Raji (cell line): ENCODE measurements around the gene PAPPA.

Source experiments
- POLR2A ChIP-seq: IDR thresholded peaks from 2 replicates; pipeline ENCODE4 v1.6.1; 2011; ENCODE audit warnings: low read depth, low read length, control low read depth; ENCODE audit not compliant: insufficient read depth

PAPPA gene

DNA sequence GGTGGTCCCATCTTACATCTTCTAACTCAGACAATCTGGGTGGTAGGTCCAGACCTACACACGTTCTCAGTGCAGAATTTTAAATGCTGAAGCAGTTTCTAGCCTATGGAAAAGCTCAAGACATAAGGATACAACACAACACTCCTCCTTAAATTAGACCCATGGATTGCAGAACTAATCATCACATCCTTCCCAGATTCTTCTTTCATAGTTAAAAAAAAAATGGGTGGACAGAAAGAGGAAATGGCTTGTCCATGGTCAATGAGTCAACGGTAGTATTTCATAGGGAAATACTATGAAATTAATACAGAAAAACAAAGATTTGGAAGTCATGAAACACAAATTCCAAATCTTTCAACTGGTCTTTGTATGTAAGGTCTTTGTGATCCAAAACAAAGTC is 106.9 kb downstream of the PAPPA start:
- TF ChIP-seq POLR2A, result no peak

DNA sequence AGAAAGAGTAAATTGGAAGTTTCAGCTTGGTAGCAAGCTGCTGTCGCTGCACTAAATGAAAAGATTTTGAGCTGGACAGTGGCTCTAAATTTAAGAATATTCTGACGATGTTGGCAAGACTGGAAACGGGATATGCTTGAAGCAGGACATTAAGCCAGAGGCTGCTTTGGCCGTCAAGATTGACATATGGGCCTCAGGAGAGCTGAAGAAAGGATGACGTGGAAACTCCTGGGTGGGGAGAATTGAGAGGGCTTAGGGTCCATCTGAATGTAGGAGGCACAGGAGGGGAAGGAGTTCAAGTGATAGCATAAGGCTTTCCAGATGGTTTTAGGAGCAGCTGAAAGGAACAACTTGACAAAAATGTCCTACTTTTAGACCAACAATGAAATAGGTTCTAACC is 108.9 kb downstream of the PAPPA start:
- no peak for TF ChIP-seq POLR2A

DNA sequence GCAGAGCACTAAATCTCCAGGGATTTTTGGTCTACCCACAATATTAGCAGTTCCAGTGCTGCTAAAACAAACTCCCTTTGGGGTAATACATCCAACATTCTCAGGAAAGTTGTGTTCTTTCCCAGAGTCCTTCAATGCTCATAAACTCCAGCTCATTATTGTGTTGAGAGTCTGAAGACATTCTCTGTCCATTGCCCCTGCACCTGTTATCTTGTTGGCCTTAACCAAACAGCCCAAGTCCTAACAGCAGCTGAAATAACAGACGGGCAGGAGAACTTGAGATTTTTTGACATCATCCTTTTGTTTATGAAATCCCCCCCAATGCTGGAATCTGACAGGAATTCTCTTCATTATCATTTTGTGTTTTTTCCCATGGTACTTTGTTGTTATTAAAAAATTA is 110.8 kb downstream of the PAPPA start:
- TF ChIP-seq POLR2A, result no peak

DNA sequence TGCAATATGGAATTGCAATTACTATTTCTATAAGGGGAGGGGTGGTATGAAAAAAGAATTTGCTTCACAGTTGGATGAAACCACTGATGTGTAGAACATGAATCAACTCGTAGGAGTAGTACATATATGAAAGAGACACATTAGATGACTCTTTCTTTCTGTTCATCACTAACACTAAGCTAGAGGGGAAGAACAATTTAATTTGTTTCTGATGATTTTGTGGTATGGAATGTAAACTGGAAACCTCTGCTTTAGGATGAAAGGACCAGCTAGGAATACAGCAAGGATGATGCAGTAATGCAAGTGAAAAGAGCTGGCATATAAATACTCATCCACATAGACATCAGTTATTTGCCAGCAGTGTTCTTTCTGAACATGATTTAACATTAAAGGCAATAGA is 113.4 kb downstream of the PAPPA start:
- no peak for TF ChIP-seq POLR2A

DNA sequence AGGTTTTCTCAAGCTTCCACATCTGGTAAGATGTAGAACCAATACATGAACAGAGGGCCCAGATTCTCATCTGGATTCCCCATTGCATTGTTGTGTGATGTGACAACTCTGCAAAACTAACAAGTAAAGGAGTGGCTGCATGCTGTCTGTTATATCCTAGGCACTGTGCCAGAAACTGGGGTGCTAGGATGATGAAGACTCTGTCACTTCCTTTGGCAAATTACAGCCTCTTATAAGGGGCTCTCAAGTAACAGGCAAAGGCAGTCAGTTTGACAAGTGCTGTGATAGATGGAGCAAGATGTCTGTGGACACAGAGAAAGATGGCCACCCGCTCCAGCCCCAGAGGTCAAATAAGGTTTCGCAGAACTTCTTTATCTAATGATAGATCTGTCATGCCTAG is 115.7 kb downstream of the PAPPA start:
- no peak for TF ChIP-seq POLR2A

DNA sequence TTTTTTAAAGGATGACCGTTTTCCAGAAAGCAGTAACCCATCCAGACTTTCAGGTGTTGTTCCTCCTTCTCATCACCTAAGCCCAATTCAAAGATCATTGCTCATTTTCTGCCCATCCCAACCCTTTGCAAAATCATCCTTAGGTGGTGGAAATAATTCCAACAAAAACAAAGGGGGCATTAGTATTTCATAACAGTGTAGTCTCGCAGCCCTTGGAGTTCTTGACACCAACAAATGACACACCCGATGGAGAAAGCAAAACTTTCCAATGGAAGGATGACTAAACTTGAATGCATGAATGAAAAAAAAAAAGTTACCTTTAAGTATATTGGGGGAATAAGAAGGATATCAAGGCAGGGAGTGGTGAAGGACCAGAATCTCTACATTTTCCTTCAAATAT is 117.0 kb downstream of the PAPPA start:
- no peak for TF ChIP-seq POLR2A

DNA sequence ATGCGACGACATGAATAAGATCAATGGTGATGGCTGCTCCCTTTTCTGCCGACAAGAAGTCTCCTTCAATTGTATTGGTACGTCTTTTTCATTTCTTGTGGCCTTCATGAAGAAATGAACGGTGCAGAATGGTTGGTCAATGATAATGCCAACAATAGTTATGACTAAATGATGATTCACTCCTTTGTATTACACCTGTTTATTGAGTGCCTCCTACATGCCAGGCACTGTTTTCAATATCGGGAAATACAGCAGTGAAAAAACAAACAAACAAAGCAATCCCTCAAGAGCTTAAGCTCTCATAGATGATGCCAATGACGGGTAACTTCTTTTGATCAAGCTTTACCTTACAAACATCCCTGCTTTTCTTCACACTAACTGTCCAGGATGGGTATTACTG is 117.7 kb downstream of the PAPPA start:
- TF ChIP-seq POLR2A, result no peak

DNA sequence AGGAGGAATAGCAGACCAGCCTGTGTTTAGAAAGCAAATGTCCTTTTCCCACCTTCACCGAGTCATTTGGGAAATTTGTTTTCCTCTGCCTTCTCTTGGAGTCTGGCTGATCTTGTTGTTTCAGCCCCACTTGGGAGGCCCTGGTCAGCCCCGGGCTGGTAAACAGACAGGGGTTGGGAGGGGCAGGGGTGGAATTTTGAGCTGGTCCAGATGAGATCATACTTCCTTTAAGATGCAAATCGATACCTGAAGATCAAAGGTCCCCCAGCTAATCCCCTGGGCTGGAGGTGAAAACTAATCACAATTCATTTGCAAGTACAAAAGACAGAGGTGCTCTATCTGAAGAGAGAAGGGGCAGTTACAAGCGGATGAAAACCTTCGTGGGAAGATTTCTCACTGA is 118.4 kb downstream of the PAPPA start:
- no peak for TF ChIP-seq POLR2A

DNA sequence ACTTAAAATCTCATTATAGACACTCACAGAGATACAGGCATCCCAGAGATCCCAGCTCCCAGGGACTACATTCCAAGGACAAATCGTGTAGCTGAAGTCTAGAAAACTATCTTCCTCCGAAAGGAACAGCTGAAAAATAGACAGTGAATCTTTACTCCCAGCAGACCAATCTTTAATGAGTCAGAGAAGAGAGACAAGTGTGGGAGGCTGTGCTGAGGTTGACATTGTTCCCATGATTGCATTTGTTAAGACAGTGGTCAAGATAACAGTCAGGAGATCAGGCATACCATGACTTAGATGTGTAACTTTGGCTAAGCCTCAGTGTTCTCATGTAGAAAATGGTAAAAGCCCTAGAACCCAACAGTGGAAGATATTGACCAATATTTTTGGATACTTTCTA is 120.7 kb downstream of the PAPPA start:
- no peak for TF ChIP-seq POLR2A

DNA sequence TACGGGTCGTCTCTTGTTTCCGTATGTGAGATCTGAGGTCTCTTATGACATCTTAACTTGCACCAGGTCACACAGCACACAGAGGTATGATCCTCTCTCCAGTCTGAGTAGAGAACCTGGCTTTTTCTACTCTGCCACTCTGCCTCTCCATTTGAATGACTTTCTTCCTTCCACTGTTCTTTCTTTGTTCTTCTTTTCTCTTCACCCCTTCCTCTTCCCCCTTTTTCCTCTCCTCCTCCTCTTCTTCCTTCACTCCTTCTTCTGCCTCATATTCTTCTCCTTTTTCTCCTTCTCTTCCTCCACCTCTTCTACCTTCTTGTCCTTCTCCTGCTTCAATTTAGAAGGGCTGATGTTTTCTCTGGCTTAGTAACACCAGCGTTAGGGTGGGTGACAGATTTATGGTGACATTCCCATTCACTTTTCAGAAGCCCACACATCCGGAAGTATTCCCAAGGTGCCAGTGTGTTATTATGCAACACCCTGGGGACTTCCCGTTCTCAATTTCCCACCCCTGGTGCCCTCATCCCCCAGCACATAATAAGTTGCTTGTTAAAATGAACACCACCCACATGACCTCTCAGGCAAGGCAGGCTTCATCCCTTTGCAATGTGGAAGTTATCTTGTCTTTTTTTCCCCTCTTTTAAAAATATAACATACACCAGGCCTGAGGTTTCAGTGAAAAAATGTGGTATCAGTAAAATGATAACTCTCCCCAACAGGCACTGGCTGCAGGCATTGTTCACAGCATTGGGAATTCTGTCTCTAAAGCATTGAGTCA is 122.0 kb downstream of the PAPPA start:
- no peak for TF ChIP-seq POLR2A

DNA sequence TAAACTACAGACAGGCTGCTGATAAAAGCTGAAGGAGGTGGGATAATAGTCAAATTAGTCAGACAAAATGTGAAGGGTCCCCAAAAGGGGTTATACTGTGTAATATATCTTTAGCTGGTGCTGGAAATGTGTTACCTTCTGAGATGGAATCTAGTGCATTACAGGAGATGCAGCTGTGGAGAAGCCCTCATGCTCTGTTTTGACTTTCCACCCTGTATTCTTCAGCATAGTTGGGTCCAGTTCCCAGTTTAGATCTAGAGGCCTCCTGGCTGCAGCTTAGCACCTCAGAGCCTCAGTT is 122.6 kb downstream of the PAPPA start:
- no peak for TF ChIP-seq POLR2A

DNA sequence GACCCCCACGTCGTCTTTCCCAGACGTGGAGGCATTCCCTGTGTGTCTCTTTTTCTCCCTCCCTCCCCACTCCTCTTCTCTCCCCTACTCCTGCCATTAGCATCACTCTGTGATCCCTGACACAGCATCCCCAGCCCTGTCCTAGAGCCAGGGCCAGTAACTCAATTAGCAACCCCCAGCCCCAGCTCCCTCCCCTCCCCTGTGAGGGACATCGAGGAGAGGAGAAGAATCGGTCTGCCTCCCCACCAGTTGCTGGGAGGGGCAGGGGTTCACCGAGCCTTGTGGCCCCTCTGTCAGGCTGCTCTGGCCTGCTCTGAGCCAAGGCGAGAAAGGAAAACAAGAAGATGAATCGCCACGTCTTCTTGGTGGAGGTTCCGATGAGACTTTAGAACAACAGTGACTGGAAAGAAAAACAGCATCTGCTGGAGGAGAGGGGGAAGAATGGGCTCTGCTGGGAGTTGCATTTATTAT is 123.1 kb downstream of the PAPPA start:
- TF ChIP-seq POLR2A, result no peak

DNA sequence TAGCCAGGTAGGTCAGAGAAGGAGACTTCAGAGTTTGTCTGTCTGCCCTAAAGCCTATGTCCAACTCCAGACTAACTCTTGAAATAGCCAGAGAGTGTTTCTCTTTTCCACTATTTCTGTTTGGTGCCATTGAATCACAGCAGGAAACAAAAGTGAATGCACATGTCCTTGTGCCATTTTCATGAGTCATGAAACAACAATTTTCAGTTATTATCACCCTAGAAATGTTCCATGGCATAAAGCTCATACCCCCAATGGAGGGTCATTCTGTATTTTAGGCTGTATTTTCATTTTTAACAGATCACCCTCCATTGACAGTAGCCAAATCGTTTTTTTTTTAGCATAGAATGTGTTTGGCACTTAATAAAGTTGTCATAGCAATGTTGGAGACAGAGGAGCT is 124.7 kb downstream of the PAPPA start:
- TF ChIP-seq POLR2A, result no peak

DNA sequence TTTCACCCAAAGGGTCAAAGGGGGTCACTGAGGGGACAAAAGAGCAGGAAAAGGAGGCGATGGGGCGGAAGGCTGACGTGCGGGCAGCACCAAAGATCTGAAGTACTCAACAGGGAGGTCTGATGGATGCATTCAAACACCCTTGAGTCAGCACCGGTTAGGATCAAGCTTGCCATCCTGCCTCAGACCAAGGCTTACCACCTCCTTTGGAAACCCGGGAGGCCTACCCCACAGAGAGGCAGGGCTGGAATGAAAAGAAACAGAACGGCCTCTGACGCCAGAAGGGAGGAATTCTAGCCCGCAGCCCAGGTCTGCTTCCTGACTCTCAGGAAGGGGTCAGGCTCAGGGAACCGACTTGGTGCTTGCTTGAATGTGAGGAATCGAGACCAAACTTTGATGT is 125.6 kb downstream of the PAPPA start:
- no peak for TF ChIP-seq POLR2A

DNA sequence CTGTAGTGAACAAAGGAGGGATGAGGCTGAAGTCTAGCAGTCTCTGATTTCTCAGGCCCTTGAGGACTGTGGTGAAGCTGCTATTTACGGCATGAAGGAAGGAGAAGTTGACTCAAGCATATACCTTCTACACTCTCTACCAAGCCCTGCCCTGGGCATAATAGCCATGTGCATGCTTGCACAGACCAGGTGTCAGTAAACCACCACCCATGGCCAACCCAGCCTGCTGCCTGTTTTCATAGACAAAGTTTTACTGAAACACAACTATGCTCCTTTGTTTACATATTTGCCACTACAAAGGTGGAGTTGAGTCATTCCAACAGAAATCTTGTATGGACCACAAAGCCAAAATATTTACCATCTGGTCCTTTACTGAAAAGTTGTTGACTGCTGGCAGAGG is 126.9 kb downstream of the PAPPA start:
- no peak for TF ChIP-seq POLR2A

DNA sequence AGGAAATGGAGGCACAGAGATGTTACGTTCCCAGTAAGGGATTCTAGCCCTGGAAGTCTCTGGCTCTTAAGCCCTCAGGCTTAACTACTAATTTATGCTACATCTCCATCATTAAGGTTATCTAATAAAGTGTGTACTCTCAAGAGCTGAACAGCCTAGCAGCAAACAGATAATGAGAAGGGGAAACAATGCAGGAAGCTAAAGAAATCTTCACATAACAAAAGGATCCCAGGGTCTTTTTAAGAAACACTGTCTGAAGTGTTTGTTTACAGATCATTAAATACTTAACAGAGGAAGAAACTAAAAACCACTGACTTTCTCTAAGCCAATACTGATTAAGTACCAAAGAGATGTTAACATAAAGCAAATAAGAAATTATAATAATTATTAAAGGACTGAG is 129.0 kb downstream of the PAPPA start:
- TF ChIP-seq POLR2A, result no peak

DNA sequence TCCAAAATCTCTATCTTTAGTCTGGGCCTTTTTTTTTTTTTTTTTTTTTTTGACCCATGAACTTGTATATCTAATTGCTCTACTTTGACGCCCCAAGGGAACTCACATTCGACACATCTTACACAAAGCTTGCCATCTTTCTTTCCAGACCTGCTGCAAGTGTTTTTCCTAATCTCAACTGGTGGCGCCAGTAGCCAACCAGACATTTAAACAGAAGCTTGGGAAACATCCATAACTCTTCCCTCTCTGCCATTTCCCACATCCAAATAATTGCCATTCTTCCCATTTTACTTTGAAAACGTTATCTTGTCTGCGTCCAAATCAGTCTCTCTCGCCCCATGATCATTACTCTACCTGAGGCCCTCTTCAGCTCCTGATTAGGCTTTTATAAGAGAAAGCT is 130.9 kb downstream of the PAPPA start:
- no peak for TF ChIP-seq POLR2A
